ENCODE measurements around the gene PNMA8A.
A peak's percentile ranks its signal among the peaks of the same experiment; 100 is the strongest.

PNMA8A gene

DNA sequence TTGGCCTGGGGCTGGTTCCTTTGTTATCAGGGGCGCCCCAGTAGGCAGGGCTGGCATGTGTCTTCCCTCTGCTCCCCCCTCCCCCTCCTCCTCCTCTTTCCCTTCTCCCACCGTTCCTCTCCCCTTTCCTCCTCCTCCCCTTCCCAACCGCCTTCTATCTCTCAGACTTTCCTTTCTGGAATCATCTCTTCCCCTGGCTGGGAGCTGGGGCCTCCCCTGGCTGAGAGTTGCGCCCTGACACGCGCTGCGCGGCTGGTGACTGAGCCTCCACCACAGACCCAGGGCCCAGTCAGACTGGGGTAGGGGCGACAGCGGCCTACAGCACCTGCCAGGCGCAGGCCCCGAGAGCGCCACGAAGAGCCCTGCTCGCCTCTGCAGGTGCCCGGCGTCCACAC is 21.5 kb upstream of the PNMA8A start:
- FAIRE-seq: no peak
- DNase-seq (ENCODE audit: low spot score): no peak

DNA sequence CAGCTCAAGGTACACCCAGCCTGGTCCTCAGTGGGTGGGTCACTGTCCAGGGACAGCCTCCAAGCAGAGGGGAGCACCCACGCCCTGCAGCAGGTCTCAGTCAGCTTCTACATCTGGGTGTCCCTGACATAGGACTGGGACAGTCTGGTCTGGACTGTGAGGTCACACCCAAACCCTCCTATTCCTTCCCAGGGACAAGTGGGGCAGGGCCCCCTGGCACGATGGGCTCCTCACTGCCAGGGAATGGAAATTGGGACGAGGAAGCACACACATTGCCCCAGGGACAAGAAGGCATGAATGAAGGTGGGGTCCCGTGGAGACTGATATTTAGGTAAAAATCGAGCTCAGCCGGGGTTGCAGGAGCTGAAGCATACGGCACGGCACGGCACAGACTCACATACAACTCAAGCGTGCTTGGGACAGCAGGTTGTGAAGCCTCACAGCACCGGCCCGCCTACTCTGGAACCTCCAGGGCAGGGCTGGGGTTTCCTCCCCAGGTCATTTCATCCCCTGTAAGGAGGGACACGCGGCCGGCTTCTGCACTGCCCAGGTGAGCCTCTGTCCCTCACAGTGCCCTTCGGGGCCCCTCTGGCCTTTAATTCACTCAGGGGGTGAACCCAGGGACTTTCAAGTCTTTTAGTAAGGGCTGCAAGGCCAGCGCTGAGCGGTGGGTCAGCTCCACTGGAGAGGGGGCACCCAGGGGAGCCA is 20.8 kb upstream of the PNMA8A start:
- no peak for DNase-seq (ENCODE audit: low spot score)
- no peak for FAIRE-seq

DNA sequence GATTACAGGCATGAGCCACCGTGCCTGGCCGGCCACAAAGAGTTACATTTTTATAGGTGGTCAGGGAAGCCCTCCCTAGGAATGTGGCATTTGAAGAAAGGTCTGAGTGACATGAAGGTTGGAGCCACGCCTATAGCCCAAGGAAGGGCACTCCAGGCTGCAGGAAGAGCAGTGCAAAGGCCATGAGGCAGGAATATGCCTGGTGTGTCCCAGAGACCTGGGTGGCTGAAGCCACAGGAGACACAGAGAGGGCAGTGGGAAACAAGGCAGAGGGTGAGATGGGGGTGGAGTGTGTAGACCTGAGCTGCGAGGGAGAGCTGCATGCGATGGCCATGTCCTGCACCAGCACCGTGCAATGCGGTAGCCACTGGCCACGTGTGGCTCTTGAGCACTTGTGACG is 19.4 kb upstream of the PNMA8A start:
- DNase-seq (ENCODE audit: low spot score) (no peak), FAIRE-seq (no peak)

DNA sequence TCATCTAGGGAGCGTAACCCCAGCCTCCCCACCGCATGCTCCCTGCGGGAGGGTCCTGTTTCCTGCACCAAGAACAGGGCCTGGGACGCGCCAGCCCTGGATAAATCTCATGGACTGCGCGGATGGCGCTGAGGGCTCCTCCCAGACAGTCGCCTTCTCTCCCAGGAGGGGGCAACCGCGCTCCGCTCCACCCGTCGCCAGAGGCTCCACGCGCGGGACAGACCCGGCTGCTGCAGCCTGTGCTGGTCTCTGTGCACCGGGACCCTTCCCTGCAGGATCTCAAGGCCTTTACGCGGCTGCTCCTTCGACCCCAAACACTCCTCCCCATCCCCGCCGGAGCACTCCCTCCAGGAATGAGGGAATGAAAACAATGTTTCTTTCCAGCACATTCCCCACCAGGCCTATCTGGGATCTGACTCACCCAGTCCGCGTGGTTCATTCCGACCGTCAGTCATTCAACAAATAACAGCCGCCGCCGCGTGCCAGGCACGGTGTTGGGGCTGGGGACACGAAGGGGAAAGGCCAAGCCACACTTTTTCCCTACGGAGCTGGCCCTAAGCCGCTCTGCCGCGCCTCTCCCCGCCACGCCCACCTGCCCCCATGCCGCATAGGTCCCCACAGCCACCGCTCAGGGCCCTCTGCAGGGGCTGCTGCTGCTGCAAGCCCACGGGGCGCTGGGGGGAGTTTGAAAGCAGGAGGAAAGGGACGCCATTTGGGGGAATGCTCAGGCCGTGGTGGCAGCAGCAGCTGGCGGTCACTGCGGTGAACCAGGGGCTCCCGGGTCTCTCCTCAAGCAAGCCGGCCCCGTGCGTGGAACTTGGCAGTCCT is 18.3 kb upstream of the PNMA8A start:
- FAIRE-seq: no peak
- DNase-seq (ENCODE audit: low spot score): no peak

DNA sequence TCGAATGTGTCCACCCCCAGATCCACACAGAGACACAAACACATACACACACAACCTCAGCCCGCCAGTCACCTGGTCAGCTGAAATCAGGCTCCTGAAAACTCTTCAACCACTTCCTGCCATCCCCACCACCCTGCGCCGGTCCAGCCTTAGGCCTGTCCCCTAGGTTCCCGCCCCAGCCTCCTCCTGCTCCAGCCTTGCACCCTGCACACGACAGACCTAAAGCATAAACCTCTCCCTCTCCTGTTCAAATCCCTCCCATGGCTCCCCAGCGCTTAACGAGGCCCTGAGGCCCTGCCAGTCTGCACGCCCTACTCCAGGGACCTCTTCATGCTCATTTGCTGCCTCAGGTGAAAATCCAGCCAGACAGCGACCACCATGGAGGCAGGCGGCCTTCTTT is 17.2 kb upstream of the PNMA8A start:
- DNase-seq (ENCODE audit: low spot score) (no peak), FAIRE-seq (no peak)

DNA sequence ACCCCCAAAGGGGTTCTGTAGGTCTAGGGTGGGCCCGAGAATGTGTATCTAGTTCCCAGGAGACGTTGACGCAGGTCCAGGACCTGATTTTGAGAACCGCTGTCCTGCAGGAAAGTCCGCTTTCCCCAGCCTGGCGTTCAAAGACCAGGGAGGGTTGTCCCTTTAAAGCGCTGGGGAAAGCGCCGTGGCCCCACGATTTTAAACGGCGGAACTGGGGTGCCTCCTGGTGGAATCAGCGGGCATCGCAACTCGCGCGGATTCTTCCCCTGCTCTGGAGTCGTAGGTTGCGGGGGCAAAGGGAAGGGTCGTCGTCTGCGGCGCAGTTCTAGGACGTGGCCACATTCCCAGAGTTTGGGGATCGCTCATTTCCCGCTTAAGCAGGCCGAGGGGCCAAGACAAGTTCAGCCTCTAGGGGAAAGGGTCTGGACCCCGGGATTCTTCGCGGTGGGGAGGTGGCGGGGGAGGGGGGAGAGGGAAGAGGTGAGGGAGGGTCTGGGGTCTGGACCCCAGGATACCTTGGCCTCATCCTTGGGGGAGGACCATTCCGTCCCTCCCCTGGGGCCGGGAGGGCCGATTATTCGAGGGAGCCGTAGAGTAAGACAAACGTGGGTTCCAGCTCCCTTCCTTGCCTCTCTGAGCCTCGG is 16.6 kb upstream of the PNMA8A start:
- FAIRE-seq (no peak), DNase-seq (ENCODE audit: low spot score) (peak; percentile 16)

DNA sequence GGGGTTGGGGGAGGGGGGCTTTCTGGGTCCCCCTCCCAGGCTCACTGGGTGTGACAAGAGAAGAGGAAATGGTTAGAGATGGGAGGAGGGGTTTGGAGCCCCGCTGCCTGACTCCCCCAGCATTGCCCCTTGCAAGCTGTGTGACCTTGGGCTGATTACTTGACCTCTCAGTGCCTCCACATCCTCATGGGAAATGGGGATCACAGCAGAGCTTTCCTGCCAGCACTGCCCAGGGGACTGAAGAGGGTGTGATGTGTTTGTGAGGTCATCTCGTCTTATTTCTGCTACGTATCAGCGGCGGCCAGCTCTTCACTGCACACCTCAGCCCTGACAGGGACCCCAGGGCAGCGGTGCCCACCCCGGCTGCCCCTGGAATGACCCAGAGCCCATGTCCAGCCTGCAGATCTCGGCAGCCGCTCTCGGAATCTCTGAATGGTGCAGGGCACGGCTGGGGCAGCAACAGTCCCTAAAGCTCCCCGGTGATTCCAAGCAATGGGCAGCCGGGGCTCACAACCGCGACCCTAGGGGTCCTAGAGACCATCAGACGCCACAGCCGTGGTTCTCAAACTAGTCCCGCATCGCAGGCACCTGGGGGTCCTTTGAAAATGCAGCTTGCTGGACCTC is 15.9 kb upstream of the PNMA8A start:
- no peak for DNase-seq (ENCODE audit: low spot score)

DNA sequence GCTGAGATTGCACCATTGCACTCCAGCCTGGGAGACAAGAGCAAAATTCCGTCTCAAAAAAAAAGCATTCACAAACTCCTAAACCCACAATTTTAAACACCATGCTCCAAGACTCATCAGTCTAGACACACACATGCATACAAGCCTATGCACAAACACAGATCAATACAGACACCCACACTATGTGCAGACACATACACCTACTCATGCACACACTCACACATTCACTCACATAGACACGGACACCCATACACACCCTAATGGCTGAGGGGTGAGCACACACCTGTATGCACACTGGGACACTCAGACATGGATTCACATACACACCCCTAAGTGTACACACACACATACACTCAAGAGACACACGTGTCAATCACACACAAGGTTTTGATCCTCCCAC is 15.0 kb upstream of the PNMA8A start:
- DNase-seq (ENCODE audit: low spot score) (no peak), FAIRE-seq (no peak)

More for the DNA sequence above, 15.9 kb upstream of the PNMA8A start:
- no peak for FAIRE-seq

DNA sequence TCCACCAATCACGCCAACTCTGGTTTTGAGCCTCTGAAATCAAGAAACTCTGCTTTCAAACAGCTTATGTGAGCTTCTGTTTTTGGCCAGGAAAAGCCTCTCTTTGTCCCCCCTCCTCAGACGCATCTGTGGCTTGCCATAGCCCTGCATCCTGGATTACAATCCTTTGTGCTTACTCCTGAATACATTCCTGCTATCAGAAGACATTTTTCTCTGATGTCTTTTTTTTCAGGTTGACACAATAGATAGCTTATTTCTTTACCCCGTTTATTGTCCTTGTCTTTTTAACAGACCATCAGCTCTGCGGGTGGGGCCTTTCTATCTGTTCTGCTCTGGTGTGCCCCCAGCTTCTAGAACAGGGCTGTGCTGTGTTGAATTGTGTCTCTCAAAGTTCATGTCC is 13.3 kb upstream of the PNMA8A start:
- no peak for DNase-seq (ENCODE audit: low spot score)
- FAIRE-seq: no peak

DNA sequence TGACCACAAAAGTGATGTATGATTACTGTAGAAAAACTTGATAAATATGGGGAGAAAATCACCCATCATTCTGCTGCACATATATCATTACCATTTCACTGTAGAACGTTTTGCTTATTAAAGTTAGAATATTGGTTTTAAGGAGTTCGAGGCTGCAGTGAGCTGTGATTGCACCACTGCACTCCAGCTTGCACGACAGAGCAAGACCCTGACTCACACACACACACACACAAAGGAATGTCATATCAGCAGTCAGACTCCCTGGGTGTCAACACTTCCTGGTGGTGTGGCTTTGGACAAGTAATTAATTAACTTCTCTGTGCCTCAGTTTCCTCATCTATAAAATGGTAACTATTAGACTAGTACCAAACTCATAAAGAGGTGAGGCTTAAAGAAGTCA is 11.3 kb upstream of the PNMA8A start:
- DNase-seq (ENCODE audit: low spot score) (peak; percentile 39), FAIRE-seq (no peak)

DNA sequence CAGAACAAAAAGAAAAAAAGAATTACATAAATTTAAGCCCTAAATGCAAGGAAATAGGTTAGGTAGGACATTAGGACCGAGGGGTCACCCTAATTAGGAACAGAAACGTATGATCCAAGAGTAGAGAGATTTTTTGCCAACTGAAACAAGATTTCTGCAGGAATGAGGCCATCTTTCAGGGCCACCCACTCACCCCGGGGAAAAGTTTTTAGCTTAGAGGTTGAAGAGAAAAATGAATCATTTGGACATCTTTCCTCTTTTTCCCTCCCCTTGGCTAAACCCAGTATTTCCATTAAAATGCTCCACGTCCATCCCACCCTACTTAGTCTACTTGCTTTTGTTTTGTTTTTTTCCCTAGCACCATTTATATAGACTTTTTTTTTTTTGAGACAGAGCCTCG is 10.6 kb upstream of the PNMA8A start:
- no peak for DNase-seq (ENCODE audit: low spot score)
- FAIRE-seq: no peak

DNA sequence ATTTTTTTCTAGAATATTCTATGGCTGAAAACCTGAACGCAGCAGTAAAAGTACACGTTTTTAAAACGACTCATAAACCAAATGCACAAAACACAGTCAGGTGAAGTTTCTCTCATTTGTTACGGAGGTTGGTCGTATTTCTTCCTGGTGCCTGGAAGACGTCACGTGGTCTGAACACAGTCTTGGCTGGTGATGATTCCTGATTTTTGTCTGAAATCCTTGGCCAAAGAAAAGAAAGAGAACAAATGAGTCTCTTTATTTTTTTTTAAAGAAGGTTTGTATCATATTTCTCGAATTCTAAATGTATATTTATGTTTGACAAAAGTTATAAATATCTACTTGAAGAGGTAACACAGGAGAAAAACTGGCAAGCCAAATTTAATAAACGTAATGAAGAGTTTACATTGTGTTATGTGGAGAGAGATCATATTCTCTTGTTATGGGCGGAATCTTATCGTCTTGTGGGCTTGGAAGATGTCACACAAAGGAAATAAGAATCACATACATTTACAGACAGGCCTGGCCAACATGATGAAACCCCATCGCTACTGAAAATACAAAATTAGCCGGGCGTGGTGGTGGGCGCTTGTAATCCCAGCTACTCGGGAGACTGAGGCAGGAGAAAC is 10.0 kb upstream of the PNMA8A start:
- DNase-seq (ENCODE audit: low spot score) (no peak), FAIRE-seq (no peak)

DNA sequence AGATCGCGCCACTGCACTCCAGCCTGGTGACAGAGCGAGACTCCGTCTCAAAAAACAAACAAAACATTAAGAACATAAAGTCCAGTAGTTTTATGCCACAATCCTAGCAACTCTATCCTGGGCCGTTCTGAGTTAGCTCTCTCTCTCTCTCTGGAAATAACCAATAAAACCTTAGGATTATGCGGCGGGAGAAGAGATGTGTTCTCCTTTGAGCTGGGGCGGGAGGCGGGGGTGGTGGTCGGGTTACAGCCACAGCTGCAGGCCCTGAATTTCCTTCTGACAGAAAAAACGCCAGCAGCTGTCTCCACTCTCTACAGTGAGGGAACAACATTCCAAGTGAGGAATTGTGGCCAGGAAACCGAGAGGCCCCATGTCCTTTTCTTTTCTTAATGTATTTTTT is 9.1 kb upstream of the PNMA8A start:
- no peak for DNase-seq (ENCODE audit: low spot score)
- FAIRE-seq: no peak

DNA sequence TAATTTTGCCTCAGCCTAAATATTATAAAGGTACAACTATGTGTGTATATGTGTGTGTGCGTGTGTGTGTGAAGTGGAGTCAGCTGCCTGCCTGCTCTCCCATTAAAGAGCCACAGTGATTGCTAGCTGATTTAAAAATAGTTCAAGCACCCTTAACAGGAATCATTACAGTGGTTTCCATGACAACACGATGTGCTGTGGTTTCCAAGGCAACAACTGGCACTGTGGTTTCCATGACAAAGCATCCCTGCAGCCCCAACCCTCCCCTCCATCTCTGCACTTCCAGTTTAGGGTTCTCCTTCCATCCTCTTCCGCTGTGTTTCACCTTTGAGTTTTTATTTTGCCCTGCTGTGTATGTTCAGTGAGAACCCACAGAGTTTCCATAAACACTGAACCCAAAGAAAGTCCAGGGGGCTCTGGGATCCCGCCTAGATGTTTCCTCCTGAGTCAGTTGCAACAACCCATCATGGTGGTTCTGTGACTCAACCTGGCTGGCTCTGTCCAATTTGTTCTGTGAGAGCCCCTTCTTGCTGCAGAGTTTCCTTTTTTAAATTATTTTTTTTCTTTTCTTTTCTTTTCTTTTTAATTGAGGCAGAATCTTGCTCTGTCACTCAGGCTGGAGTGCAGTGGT is 7.1 kb upstream of the PNMA8A start:
- no peak for FAIRE-seq
- DNase-seq (ENCODE audit: low spot score): no peak

DNA sequence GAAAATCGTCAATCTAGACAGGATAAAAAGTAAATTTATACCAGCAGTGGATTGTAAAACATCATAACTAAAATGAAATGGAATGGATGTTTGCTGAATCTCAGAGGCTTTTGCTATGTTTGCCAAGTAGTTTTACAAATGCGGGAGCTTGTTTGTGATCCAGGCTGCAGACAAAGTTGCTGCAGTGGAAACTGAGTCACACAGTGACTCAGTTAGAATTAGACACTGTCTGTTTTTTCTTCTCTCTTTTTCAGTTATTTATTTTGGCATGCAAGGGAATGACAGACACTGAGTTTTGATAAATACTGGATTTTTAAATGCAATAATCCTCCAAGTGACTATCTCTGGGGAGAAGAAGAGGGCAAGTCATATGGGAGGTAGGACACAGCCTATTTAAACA is 4.6 kb upstream of the PNMA8A start:
- FAIRE-seq (no peak), DNase-seq (ENCODE audit: low spot score) (no peak)

DNA sequence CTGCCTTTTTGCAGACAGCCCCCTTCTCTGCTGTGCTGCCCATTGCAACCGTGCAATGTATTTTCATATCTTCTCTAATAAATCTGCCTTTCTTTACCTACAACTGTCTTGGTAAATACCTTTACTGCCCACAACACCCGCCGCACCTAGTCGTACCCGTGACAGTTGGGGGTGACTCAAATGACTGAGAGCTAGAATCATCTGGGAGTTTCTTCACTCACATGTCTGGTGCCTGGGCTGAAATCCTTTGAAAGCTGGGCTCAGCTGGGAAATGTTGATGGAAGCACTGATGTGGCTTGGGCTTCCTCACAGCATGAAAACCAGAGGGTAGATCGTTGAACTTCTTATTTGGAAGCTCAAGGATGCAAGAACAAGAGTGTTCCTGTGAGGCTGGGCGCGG is 2.8 kb upstream of the PNMA8A start:
- FAIRE-seq (no peak), DNase-seq (ENCODE audit: low spot score) (no peak)

DNA sequence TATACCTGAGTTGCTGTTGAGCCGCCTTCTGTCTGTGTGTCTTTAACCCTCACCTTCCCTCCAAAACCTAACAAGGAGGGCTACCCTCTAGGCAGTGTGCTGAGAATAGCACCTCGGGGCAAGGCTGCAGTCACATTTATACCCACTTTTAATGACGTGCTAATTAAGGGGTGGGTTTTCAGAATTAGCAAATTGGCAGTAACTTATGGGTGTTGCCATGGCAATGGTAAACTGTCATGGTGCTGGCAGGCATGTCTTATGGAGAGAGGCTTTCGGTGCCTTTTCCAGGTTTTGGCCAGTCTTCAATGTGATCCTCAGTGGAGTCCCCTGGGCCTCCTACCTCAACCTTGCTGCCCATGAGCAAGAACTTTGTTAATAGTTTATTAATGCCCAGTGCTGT is 1.2 kb upstream of the PNMA8A start:
- no peak for DNase-seq (ENCODE audit: low spot score)

DNA sequence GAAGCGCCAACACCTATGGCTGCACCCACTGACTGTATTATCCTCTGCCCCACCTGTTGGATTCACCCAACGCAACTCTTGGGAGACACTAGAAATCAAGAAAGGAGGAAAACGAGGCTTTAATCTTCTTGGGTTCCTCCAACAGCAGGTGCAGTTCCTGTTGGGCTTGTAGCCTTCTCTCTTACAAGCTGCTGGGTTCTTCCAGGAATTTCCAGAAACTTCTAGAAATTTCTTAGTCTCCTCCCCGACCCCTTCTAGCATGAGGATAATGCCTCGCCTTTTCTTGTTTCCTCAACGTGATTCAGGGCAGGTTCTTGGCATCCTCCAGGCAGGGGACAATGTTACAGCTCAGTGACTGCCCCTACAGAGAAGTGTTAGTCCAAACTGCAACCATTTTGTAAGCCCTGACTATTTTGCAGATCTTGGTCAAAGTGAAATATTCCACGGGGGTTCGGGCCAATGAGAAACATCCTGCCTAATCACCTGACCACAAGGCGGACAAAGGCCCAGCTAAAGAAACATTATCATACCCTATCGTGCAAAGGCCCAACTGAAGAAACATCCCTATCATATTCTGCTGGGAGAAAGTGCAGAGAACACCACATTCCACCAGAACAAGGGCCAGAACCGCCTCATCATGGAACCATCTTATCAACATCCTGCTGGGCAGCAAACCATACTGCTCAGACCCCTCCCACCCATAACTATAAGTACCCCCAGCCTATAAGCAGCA is 614 bp upstream of the PNMA8A start:
- DNase-seq (ENCODE audit: low spot score) (no peak), FAIRE-seq (no peak)

More for the DNA sequence above, 1.2 kb upstream of the PNMA8A start:
- FAIRE-seq: no peak

DNA sequence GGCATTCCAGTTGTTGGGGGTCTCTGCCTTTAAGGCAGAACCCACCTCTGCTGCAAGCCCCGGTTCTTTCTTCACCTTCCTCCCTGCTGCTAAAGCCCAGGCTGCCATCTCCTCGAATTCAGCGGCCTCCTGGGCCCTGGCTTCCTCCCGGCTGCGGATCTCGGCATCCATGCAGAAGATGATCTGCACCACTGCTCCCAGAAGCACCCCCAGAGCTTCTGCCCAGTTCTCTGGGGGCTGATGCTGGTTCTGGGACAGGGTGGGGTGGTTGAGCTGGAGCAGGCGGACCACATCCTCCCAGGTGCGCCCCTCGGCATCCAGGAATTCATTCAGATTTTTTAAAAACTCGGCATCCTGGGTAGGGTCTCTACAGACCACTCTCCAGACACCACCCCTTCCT is 987 bp downstream of the PNMA8A start:
- FAIRE-seq (no peak), DNase-seq (ENCODE audit: low spot score) (no peak)

DNA sequence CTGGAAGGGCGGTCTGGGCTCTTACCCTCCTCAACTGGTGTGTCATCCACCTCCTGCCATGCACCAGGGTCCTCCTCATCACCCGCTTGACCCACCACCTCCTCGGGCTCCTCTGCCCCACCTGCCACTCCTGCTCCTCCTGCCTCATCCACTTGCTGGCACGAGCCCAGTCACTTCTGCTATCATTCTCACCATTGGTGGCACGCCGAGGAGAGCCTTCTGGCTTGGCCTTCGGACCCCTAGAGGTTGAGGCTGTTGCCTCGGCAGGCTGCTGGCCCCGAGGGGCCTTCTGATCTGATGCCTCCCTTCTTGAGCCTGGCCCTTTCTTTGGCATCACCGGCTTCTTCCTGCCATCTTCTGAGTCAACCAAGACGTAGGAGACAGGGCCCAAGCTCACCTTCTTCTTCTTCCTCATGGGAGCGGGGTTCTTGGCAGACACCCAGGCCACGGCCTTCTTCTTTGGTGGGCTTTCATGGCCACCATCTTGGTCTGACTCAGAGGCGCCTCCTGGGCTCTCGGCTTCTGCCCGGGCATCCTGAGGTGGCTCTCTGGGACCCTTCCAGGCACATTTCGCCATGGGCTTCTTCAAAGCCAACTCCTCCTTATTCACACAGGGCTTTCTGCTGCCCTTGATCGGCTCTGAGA is 1.7 kb downstream of the PNMA8A start:
- FAIRE-seq (no peak), DNase-seq (ENCODE audit: low spot score) (no peak)

Data from RCC 7860 (cell line).